Psoas muscle (tissue), 8 donors: ENCODE data around the gene ITSN1. TPM values are rescaled to one million over a fixed set of nuclear protein-coding genes. Genes with fewer than 3 reads are reported as not detected.

Experiments
- ATAC-seq, 4 donors: fragments of 200-7000 bp; cut with Tn5 transposase; one replicate each; pipeline ENCODE4 v1.9.1; 2020; ENCODE audit warnings: moderate library complexity in 3 of 4, mild to moderate bottlenecking in 2 of 4
- DNase-seq, 2 donors: peaks; one replicate each; pipeline ENCODE4 v3.0.0-alpha.2; 2020
- H3K27ac ChIP-seq: fragments of 200-600 bp; one replicate; pipeline ENCODE4 v1.8.0; 2022
- H3K27me3 ChIP-seq, 3 donors: fragments of 200-600 bp in 1 of 3; one replicate each; pipeline versions ENCODE4 v1.6.1 to v1.8.0; 2013 to 2022; ENCODE audit warnings: low read length in 2 of 3, mild to moderate bottlenecking in 2 of 3, moderate library complexity in 1 of 3; ENCODE audit not compliant: insufficient read depth in 3 of 3
- H3K36me3 ChIP-seq, 2 donors: fragments of 200-600 bp in 1 of 2; one replicate each; pipeline versions ENCODE4 v1.6.1 to v1.8.0; 2013 to 2022; ENCODE audit warnings: low read depth in 1 of 2, mild to moderate bottlenecking in 1 of 2, moderate library complexity in 1 of 2; ENCODE audit not compliant: insufficient read depth in 1 of 2
- H3K4me1 ChIP-seq: fragments of 200-600 bp; one replicate; pipeline ENCODE4 v1.8.0; 2022
- H3K4me3 ChIP-seq: fragments of 200-600 bp; one replicate; pipeline ENCODE4 v1.8.0; 2022; ENCODE audit warnings: mild to moderate bottlenecking
- H3K9me3 ChIP-seq: fragments of 200-600 bp; one replicate; pipeline ENCODE4 v1.8.0; 2022
- CTCF ChIP-seq: fragments of 200-600 bp; IDR thresholded peaks from one replicate; pipeline ENCODE4 v1.8.0; 2022; ENCODE audit warnings: antibody characterized with exemption
- WGBS, 3 donors: extraction: QIAGEN DNeasy Blood & Tissue Kit; methylation state at CpG; one replicate each; pipeline versions ENCODE4 v1.1.6 to v1.1.7; 2013; 5-methylcytosine and 5-hydroxymethylcytosine counted together
- intact Hi-C, 2 donors: fragments of 100-400 bp; cut with DNase I; formaldehyde crosslinking; loops; one replicate each; pipeline versions ENCODE4 v1.11.0 to v1.14.2; 2022
- polyA plus RNA-seq, 3 donors: library from polyadenylated mRNA; stranded (reverse); fragments of 200-250 nt; gene quantifications; one replicate each; pipeline ENCODE4 v1.2.3, GENCODE V29; 2013
- total RNA-seq, 4 donors: library from RNA; stranded (reverse); fragmentation: NEBNext Ultra II Directional in 2 of 4; extraction: Animal tissue kit (Norgen Biotek cat#: 25700) in 2 of 4; gene quantifications; one replicate each; pipeline versions ENCODE4 v1.2.1 to v1.2.4, GENCODE V29; 2021 to 2023
- donor health status: healthy with polysubstance abuse.
- donor health status: DM: no; HTN: no; CAD: no; lungs with moderate emphysema.
- donor health status: Bipolar disorder and iron deficiency.
- donor health status: healthy.
- donor health status: DM: yes; HTN: yes; CAD: no.
- donor health status: DM: no; HTN: no; CAD: no.
- donor health status: DM: no; HTN: no; CAD: no.
- donor health status: DM: yes; HTN: yes; CAD: no.

The ITSN1 gene
- total and polyA plus RNA-seq, 7 donors, result 9.3 to 43.8 (median 22.4) TPM

DNA sequence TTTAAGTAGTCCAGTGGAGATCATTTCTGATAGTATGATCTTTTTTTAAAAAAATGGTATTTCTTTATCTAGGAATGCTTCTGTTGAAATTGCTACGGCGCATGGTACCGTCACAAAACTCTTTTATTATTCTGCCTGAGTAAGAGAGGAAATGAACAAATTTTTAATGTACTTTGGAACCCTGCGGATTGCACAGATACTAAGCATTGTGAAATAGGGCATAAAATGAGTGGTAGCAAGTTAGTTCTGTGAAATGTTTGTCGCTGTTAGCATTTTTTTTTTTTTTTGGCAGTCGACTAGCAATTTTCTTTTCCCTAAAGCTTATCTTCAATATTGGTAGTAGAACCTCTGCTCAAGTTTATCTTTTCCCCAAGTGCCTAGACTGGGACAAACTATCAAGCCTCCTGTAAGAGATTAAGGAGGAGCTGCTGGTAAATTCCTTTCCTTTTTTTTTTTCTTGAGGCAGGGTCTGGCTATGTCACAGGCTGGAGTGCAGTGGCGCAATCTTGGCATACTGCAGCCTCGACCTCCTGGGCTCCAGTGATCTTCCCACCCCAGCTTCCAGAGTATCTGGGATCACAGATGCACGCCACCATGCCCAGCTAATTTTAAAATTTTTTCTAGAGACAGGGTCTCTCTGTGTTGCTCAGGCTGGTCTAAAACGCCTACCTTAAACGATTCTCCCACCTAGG lies 2.2 kb downstream of the ITSN1 start:
- peak in 1 of 2 donors; percentile 30 for DNase-seq
- Histone ChIP-seq H3K4me3 (peak overlapping the region; percentile 87), H3K4me1 (peaks cover 23% of the 10 kb centered on the region), H3K9me3 (no peaks in the 10 kb centered on the region), H3K27ac (no peak overlapping the region), H3K36me3 (no peaks in the 10 kb centered on the region), H3K27me3 (no peaks in the 10 kb centered on the region)
- ATAC-seq, result no peak
- TF ChIP-seq CTCF, result no peak
- WGBS, 3 donors, result 75 to 80% (median 80%) methylated on average over 11 of the region's 11 CpGs
- intact Hi-C loops, result loop anchor here (5.0 to 10.0 kb wide), 4 partner anchors 110 to 260 kb away; no protein-coding TSS in a partner anchor

GRCh38 chr21:33645730-33646129 lies 3.4 kb downstream of the ITSN1 start:
- 95 to 99% (median 95%) methylated on average over 4 of the region's 4 CpGs for WGBS, 3 donors
- H3K4me3 ChIP-seq, result no peak overlapping the region
- no peak for TF ChIP-seq CTCF
- DNase-seq (no peak), ATAC-seq (no peak)
- peaks cover 19% of the 10 kb centered on the region for H3K4me1 ChIP-seq
- H3K9me3 ChIP-seq, result no peaks in the 10 kb centered on the region
- intact Hi-C loops, result loop anchor here (10.0 kb wide), 3 partner anchors 109 to 259 kb away; no protein-coding TSS in a partner anchor
- H3K27me3 ChIP-seq, result no peaks in the 10 kb centered on the region
- no peaks in the 10 kb centered on the region for H3K36me3 ChIP-seq
- no peak overlapping the region for H3K27ac ChIP-seq

DNA sequence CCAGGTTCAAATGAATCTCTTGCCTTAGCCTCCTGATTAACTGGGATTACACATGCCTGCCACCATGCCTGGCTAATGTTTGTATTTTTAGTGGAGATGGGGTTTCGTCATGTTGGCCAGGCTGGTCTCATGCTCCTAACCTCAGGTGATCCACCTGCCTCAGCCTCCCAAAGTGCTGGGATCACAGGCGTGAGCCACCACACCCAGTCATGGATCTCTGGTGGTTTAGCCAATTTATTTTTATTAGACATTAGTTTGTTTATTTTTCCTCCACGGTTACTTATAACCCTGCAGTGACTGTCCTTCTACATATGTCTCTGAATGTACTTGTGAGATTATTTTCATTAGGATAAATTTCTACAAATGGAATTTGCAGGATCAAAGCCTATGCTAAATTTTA lies 5.3 kb downstream of the ITSN1 start:
- Histone ChIP-seq H3K9me3 (no peaks in the 10 kb centered on the region), H3K27ac (no peak overlapping the region), H3K36me3 (no peaks in the 10 kb centered on the region), H3K4me1 (peaks cover 22% of the 10 kb centered on the region), H3K27me3 (no peaks in the 10 kb centered on the region), H3K4me3 (no peak overlapping the region)
- WGBS, 3 donors, result 69 to 96% (median 78%) methylated on average over 3 of the region's 3 CpGs
- intact Hi-C loops, result loop anchor here (10.0 kb wide), 3 partner anchors 107 to 257 kb away; no protein-coding TSS in a partner anchor
- DNase-seq, result no peak
- ATAC-seq, result no peak
- no peak for TF ChIP-seq CTCF

DNA sequence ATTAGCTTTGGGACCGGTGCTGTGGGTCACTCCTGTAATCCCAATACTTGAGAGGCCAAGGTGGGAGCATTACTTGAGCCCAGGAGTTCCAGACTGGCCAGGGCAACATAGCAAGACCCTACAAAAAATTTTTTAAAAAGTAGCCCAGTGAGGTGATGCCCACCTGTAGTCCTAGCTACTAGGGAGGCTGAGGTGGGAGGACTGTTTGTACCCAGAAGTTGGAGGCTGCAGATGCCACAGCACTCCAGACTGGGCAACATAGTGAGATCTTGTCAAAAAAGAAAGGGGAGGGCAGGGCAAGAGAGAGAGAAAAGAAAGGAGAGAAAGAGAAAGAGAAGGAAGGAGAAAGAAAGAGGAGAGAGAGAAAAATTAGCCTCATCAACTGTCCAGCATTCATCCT lies 6.3 kb downstream of the ITSN1 start:
- 95 to 100% (median 96%) methylated on average over 1 of the region's 1 CpG for WGBS, 3 donors
- Histone ChIP-seq H3K27ac (no peak overlapping the region), H3K36me3 (no peaks in the 10 kb centered on the region), H3K4me1 (peaks cover 21% of the 10 kb centered on the region), H3K9me3 (no peaks in the 10 kb centered on the region), H3K27me3 (no peaks in the 10 kb centered on the region), H3K4me3 (no peak overlapping the region)
- intact Hi-C loops, result loop anchor here (10.0 kb wide), 3 partner anchors 106 to 256 kb away; no protein-coding TSS in a partner anchor
- TF ChIP-seq CTCF, result no peak
- no peak for DNase-seq
- ATAC-seq, result no peak
